ENCODE measurements around the gene PCSK5. TPM values are rescaled to one million over a fixed set of nuclear protein-coding genes. Genes with fewer than 3 reads are reported as not detected.

The PCSK5 gene
- total RNA-seq, 1 experiment from 2014 or later = 7.5 TPM

DNA sequence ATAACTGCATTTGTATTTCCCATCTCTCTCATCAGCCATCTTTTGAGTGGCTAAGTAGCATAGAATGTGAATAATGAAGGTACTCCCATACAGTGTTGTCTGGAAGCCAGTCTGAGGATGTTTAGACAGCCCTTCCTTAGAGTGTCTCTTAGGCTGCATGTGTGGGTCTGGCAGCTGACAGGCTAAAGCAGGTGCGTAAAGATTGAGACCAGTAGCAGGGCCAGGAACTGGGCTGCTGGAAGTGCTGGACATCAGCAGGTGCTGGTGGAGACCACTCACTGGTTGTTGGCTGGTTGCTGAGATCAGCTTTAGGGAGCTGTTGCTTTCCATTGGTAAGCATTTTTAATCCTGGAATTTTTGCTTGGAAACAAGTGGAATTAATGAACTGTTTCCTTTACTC is 197.5 kb downstream of the PCSK5 start:
- Histone ChIP-seq H4K20me1 (ENCODE audit: control insufficient read depth, insufficient read depth, insufficient read length) (no peaks in the 10 kb centered on the region), H4K91ac (ENCODE audit: insufficient read length, low read depth, low read length) (no peak overlapping the region), H3K9me3 (ENCODE audit: control insufficient read depth, low read depth, low read length) (no peaks in the 10 kb centered on the region), H2BK20ac (ENCODE audit: low read depth, low read length, poor library complexity, severe bottlenecking) (no peak overlapping the region), H2BK120ac (ENCODE audit: low read depth, low read length, poor library complexity, severe bottlenecking) (no peak overlapping the region), H3K79me2 (ENCODE audit: insufficient read depth, low read length) (no peaks in the 10 kb centered on the region), H2AFZ (ENCODE audit: low read length) (no peak overlapping the region), H4K8ac (replicated peaks; ENCODE audit: insufficient read length, low read depth, low read length) (no peak overlapping the region), H3K27ac (ENCODE audit: insufficient read length, low read depth, low read length) (no peak overlapping the region), H3K14ac (ENCODE audit: insufficient read depth, low read length) (no peak overlapping the region), H2BK12ac (ENCODE audit: insufficient read length, low read depth, low read length) (no peak overlapping the region), H3K23ac (ENCODE audit: insufficient read length, low read depth, low read length) (no peak overlapping the region), H2AK5ac (ENCODE audit: insufficient read length, low read length) (no peak overlapping the region), H3K9ac (ENCODE audit: extremely low read depth, insufficient read length, low read length) (no peak overlapping the region), H3K56ac (ENCODE audit: insufficient read length, low read depth, low read length) (no peak overlapping the region), H3K4me1 (ENCODE audit: insufficient read depth, low read length) (no peaks in the 10 kb centered on the region; the same call in 1 of the 2 replicates), H3K18ac (ENCODE audit: insufficient read length, low read depth, low read length) (no peak overlapping the region), H3K79me1 (ENCODE audit: insufficient read depth, low read depth, low read length, poor library complexity, severe bottlenecking) (no peaks in the 10 kb centered on the region), H3K27me3 (ENCODE audit: insufficient read depth, low read length) (no peaks in the 10 kb centered on the region), H3K23me2 (ENCODE audit: insufficient read length, low read depth, low read length, poor library complexity, severe bottlenecking) (no peaks in the 10 kb centered on the region), H2BK15ac (ENCODE audit: low read depth, low read length) (no peak overlapping the region), H2BK5ac (ENCODE audit: insufficient read length, low read length) (no peak overlapping the region), H4K5ac (ENCODE audit: insufficient read length, low read depth, low read length) (no peak overlapping the region), H3K4me2 (ENCODE audit: insufficient read depth, insufficient read length, low read length) (no peak overlapping the region), H3K4ac (ENCODE audit: low read depth, low read length) (no peak overlapping the region), H3T11ph (ENCODE audit: low read length) (no peak overlapping the region)
- DNase-seq = no peak
- Mint-ChIP-seq H3K36me3 (ENCODE audit: insufficient read depth in 1 of 3, low read depth in 3 of 3) (peaks cover 3 to 7% (median 5%) of the 10 kb centered on the region in 3 experiments; a peak in 6 of 7 replicates), H3K4me3 (no peak overlapping the region), H3K27ac (no peak overlapping the region), H3K9me3 (0 out of 5 replicates have a peak, but pooled peaks cover 3% of the 10 kb centered on the region in 2 experiments), H3K27me3 (ENCODE audit: low read depth) (no peaks in the 10 kb centered on the region), H3K4me1 (peaks cover 5 to 10% of the 10 kb centered on the region in 2 experiments)
- TF ChIP-seq, protein P1, sequence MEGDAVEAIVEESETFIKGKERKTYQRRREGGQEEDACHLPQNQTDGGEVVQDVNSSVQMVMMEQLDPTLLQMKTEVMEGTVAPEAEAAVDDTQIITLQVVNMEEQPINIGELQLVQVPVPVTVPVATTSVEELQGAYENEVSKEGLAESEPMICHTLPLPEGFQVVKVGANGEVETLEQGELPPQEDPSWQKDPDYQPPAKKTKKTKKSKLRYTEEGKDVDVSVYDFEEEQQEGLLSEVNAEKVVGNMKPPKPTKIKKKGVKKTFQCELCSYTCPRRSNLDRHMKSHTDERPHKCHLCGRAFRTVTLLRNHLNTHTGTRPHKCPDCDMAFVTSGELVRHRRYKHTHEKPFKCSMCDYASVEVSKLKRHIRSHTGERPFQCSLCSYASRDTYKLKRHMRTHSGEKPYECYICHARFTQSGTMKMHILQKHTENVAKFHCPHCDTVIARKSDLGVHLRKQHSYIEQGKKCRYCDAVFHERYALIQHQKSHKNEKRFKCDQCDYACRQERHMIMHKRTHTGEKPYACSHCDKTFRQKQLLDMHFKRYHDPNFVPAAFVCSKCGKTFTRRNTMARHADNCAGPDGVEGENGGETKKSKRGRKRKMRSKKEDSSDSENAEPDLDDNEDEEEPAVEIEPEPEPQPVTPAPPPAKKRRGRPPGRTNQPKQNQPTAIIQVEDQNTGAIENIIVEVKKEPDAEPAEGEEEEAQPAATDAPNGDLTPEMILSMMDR (conservative IDR thresholded peaks at IDR 0.05) = no peak
- WGBS (ENCODE audit: extremely low coverage, insufficient read length, low lambda C conversion rate) = no CpG with 5 or more reads among the region's 1 CpG

Measured in H9 (cell line).